Uterus (tissue), 4 donors: ENCODE results near the gene OXT. TPM values are rescaled to one million over a fixed set of nuclear protein-coding genes. Genes with fewer than 3 reads are reported as not detected.
"Not testable (repeated sequence)": the region's sequence is repeated elsewhere in the genome, so short reads cannot be mapped to it uniquely, and the experiment has no call there.

ENCODE experiments used
- DNase-seq, 2 donors: peaks; one replicate each; pipeline ENCODE4 v3.0.0-alpha.2; 2019 to 2020
- H3K27ac ChIP-seq, 2 donors: fragments of 200-600 bp; sonication (generic); 1 replicate in 1 of 2; 2 replicates in 1 of 2; pipeline ENCODE4 v1.5.1; 2016 to 2018
- H3K27me3 ChIP-seq, 2 donors: fragments of 200-600 bp; sonication (generic); one replicate each; pipeline ENCODE4 v1.5.1; 2018 to 2019; ENCODE audit warnings: control low read depth in 1 of 2
- H3K36me3 ChIP-seq, 2 donors: fragments of 200-600 bp; sonication (generic); one replicate each; pipeline ENCODE4 v1.5.1; 2019; ENCODE audit warnings: control low read depth in 1 of 2
- H3K4me1 ChIP-seq, 2 donors: fragments of 200-600 bp; sonication (generic); one replicate each; pipeline ENCODE4 v1.5.1; 2018 to 2019; ENCODE audit warnings: control low read depth in 1 of 2
- H3K4me3 ChIP-seq, 2 donors: fragments of 200-600 bp; sonication (generic); 1 replicate in 1 of 2; 2 replicates in 1 of 2; pipeline ENCODE4 v1.5.1; 2018 to 2019; ENCODE audit warnings: mild to moderate bottlenecking in 1 of 2
- H3K9me3 ChIP-seq, 2 donors: fragments of 200-600 bp; sonication (generic); one replicate each; pipeline ENCODE4 v1.5.1; 2019; ENCODE audit warnings: control low read depth in 1 of 2
- CTCF ChIP-seq, 4 experiments: fragments of 200-600 bp in 2 of 4; fragments of 450-650 bp in 2 of 4; sonication (generic) in 2 of 4; IDR thresholded peaks; one replicate each; pipeline ENCODE4 v1.5.1; 2016 to 2019; ENCODE audit warnings: antibody characterized with exemption in 4 of 4, mild to moderate bottlenecking in 2 of 4, moderate library complexity in 1 of 4
- POLR2A ChIP-seq, 2 donors: fragments of 450-650 bp; IDR thresholded peaks; one replicate each; pipeline ENCODE4 v1.6.1; 2016; ENCODE audit warnings: antibody characterized with exemption in 2 of 2, mild to moderate bottlenecking in 1 of 2, moderate library complexity in 1 of 2
- intact Hi-C: fragments of 100-400 bp; cut with DNase I; formaldehyde crosslinking; loops from one replicate; pipeline ENCODE4 v1.15.1; 2023; ENCODE audit warnings: low total_unique reads
- total RNA-seq, 4 donors: library from RNA; depleted of rRNA in 3 of 4; stranded (reverse); fragments of >200 nt in 3 of 4; gene quantifications; one replicate each; pipeline versions ENCODE4 v1.1.0 to v1.2.4, GENCODE V29; 2014 to 2023
- donor health status: DM: yes; HTN: yes; CAD: no.

The OXT gene
- 1 to 10 TPM in 1 of 4 donors, not detected in 3; 4.2 TPM for total RNA-seq

- H3K4me3 ChIP-seq: peak within 1 kb of the TSS; percentile 2 to 32
- H3K27ac ChIP-seq: peak within 1 kb of the TSS in 1 of 2 donors; percentile 12
- H3K27me3 ChIP-seq: no peaks in the 10 kb centered on the region
- no peaks in the 10 kb centered on the region for H3K4me1 ChIP-seq
- peak in 1 of 2 donors; percentile 42 for DNase-seq
- TF ChIP-seq CTCF (IDR thresholded peaks at IDR 0.05) (no peak), POLR2A (IDR thresholded peaks at IDR 0.05) (no peak)
- intact Hi-C loops: no loop called here
- H3K9me3 ChIP-seq: no peaks in the 10 kb centered on the region
- H3K36me3 ChIP-seq: no peaks in the 10 kb centered on the region
Observed at GRCh38 chr20:3071610-3072529, at the start of gene OXT. TSS of gene OXT (plus strand) at chr20:3071620. CDS start at chr20:3071656, 36 bp downstream.

- Histone ChIP-seq H3K4me1 (no peaks in the 10 kb centered on the region), H3K4me3 (no peak overlapping the region), H3K27ac (no peak overlapping the region), H3K9me3 (no peaks in the 10 kb centered on the region), H3K36me3 (no peaks in the 10 kb centered on the region), H3K27me3 (no peaks in the 10 kb centered on the region)
- TF ChIP-seq POLR2A (IDR thresholded peaks at IDR 0.05) (no peak), CTCF (IDR thresholded peaks at IDR 0.05) (no peak)
- no peak for DNase-seq
- intact Hi-C loops: no loop called here
Observed at GRCh38 chr20:3021777-3022176, 49.6 kb upstream of the OXT start.

GRCh38 chr20:3022559-3023490, 48.6 kb upstream of the OXT start:
- H3K27me3 ChIP-seq, H3K9me3 ChIP-seq, DNase-seq, intact Hi-C loops, H3K4me1 ChIP-seq, H3K27ac ChIP-seq, H3K4me3 ChIP-seq, H3K36me3 ChIP-seq: not testable (repeated sequence)

GRCh38 chr20:3027987-3028386, 43.4 kb upstream of the OXT start:
- H3K4me1 ChIP-seq: no peaks in the 10 kb centered on the region
- H3K36me3 ChIP-seq: no peaks in the 10 kb centered on the region
- H3K27me3 ChIP-seq: no peaks in the 10 kb centered on the region
- TF ChIP-seq CTCF (IDR thresholded peaks at IDR 0.05) (no peak), POLR2A (IDR thresholded peaks at IDR 0.05) (no peak)
- no peak for DNase-seq
- no peaks in the 10 kb centered on the region for H3K9me3 ChIP-seq
- H3K27ac ChIP-seq: no peak overlapping the region
- H3K4me3 ChIP-seq: no peak overlapping the region
- intact Hi-C loops: no loop called here

GRCh38 chr20:3031524-3032147, 39.8 kb upstream of the OXT start:
- TF ChIP-seq CTCF (IDR thresholded peaks at IDR 0.05) (no peak), POLR2A (IDR thresholded peaks at IDR 0.05) (no peak)
- Histone ChIP-seq H3K4me1 (no peaks in the 10 kb centered on the region), H3K27ac (no peak overlapping the region), H3K36me3 (no peaks in the 10 kb centered on the region), H3K27me3 (no peaks in the 10 kb centered on the region), H3K4me3 (no peak overlapping the region), H3K9me3 (no peaks in the 10 kb centered on the region)
- intact Hi-C loops: no loop called here
- no peak for DNase-seq
